Measurements from ENCODE around the gene XRN2.

XRN2 gene

DNA sequence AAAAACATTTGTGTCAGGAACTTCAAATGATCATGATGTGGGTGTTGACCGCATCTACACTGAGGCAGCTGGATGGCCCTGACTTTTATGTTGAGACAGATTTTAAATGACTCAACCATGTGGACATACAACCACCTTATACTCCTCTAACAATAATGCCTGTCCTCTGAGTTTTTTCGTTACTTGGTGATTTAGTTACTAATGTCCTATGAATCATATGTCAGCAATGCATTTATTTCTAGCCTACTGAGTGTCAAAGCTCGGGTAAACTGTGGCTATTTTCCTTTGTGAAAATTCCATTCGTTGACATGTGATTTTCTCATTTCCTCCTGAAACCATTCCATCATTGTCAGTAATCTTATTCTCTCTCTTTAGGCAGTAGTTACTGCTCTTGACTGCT lies 133.1 kb downstream of the XRN2 start:
- DNase-seq (ENCODE audit: insufficient read length) (no peak), FAIRE-seq (no peak)
- TF ChIP-seq TAF1 (IDR thresholded peaks at IDR 0.05; ENCODE audit: borderline replicate concordance, low read depth, low read length): no peak
- TF ChIP-seq POLR2A (IDR thresholded peaks at IDR 0.05; ENCODE audit: low read depth, low read length): no peak
- TF ChIP-seq POLR2AphosphoS5 (IDR thresholded peaks at IDR 0.05; ENCODE audit: low read depth, low read length): no peak

DNA sequence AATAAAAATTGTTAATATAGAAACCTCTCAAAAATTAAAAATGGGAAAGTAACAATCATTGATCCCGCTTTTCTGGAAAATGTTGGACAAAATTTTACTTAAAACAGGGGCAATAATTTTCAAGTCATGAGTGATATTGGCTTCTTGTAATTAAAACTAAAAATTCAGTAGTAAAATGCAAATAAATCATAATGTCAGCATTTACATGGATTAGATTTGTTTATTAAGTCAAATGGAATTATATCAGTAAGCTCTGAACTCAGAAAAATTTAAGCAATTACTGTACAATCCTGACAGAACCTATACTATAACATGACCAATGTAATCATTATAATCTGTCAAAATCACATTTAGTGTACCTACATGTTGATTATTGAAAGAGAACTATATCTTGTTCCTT lies 134.1 kb downstream of the XRN2 start:
- TF ChIP-seq POLR2AphosphoS5 (IDR thresholded peaks at IDR 0.05; ENCODE audit: low read depth, low read length) (no peak), TAF1 (IDR thresholded peaks at IDR 0.05; ENCODE audit: borderline replicate concordance, low read depth, low read length) (no peak), POLR2A (IDR thresholded peaks at IDR 0.05; ENCODE audit: low read depth, low read length) (no peak)
- FAIRE-seq: no peak
- DNase-seq (ENCODE audit: insufficient read length): no peak

DNA sequence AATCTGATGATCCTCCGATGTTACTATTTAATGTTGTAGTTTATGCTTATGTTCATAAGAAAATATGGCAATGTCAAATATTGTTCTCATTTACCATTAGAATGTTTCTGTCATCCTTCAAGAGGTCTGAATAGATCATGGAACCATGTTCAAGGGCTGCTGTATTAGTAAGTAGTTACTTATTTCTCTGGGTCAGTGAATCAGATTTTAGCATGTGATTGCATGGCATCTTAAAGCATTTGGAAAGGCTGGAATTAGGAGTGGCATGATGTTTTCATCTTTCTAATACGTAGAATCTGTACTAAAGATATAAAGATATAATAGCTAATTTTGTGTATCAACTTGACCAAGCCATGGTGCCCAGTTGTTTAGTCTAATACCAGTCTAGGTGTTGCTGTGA lies 134.7 kb downstream of the XRN2 start:
- TF ChIP-seq TAF1 (IDR thresholded peaks at IDR 0.05; ENCODE audit: borderline replicate concordance, low read depth, low read length) (no peak), POLR2A (IDR thresholded peaks at IDR 0.05; ENCODE audit: low read depth, low read length) (no peak), POLR2AphosphoS5 (IDR thresholded peaks at IDR 0.05; ENCODE audit: low read depth, low read length) (no peak)
- DNase-seq (ENCODE audit: insufficient read length): no peak
- no peak for FAIRE-seq
